Dermis microvascular lymphatic vessel endothelial cell (primary cell): ENCODE data around the gene GRID2IP. TPM values are rescaled to one million over a fixed set of nuclear protein-coding genes. Genes with fewer than 3 reads are reported as not detected.
A peak's percentile ranks its signal among the peaks of the same experiment; 100 is the strongest.

ENCODE experiments used
- DNase-seq, 2 donors: peaks; one replicate each; pipeline versions ENCODE4 v3.0.0 to v3.0.0-alpha.2; 2010; ENCODE audit warnings: low read depth in 2 of 2
- total RNA-seq: library from RNA; depleted of rRNA; stranded (reverse); fragments of >200 nt; gene quantifications from 2 replicates; pipeline ENCODE4 v1.2.1, GENCODE V29; 2014

GRID2IP gene
- total RNA-seq, 1 donor from 2014 or later: not detected

GRCh38 chr7:6526997-6527378 is 24.3 kb downstream of the GRID2IP start:
- no peak for DNase-seq

- DNase-seq: no peak
Observed at GRCh38 chr7:6520163-6520981, 30.9 kb downstream of the GRID2IP start.

- DNase-seq: peak; percentile 49 to 81
Observed at GRCh38 chr7:6516387-6516983, 34.8 kb downstream of the GRID2IP start.

- no peak for DNase-seq
Observed at GRCh38 chr7:6513541-6513940, 37.7 kb downstream of the GRID2IP start.

- no peak for DNase-seq
Observed at GRCh38 chr7:6512892-6513291, 38.4 kb downstream of the GRID2IP start.

- DNase-seq: no peak
Observed at GRCh38 chr7:6510476-6511133, 40.7 kb downstream of the GRID2IP start.

- DNase-seq: no peak
Observed at GRCh38 chr7:6508950-6509349, 42.3 kb downstream of the GRID2IP start.

GRCh38 chr7:6508539-6508938 is 42.7 kb downstream of the GRID2IP start:
- DNase-seq: no peak

- no peak for DNase-seq
Observed at GRCh38 chr7:6507906-6508305, 43.4 kb downstream of the GRID2IP start.

- DNase-seq: no peak
Observed at GRCh38 chr7:6505685-6506559, 45.3 kb downstream of the GRID2IP start.

GRCh38 chr7:6504996-6505395 is 46.3 kb downstream of the GRID2IP start:
- no peak for DNase-seq

- DNase-seq: no peak
Observed at GRCh38 chr7:6502886-6503285, 48.4 kb downstream of the GRID2IP start.

GRCh38 chr7:6501586-6502564 is 49.4 kb downstream of the GRID2IP start:
- DNase-seq: no peak

GRCh38 chr7:6500691-6501090 is 50.6 kb downstream of the GRID2IP start:
- no peak for DNase-seq

- no peak for DNase-seq
Observed at GRCh38 chr7:6497994-6498393, 53.3 kb downstream of the GRID2IP start.

- no peak for DNase-seq
Observed at GRCh38 chr7:6497637-6497905, 53.7 kb downstream of the GRID2IP start.

GRCh38 chr7:6496842-6497636 is 54.2 kb downstream of the GRID2IP start:
- DNase-seq: no peak

GRCh38 chr7:6495597-6496262 is 55.5 kb downstream of the GRID2IP start:
- DNase-seq: no peak

GRCh38 chr7:6494365-6494764 is 56.9 kb downstream of the GRID2IP start:
- no peak for DNase-seq
